BJ (cell line): ENCODE results near the gene CPNE4. TPM values are rescaled to one million over a fixed set of nuclear protein-coding genes. Genes with fewer than 3 reads are reported as not detected.

ENCODE experiments used
- CTCF ChIA-PET: fragments of 350-600 bp; formaldehyde crosslinking; extraction: SDS; loops from one replicate; lab custom pipeline; 2021; ENCODE audit warnings: antibody characterized with exemption, inconsistent platforms; lab: Yijun Ruan, JAX
- POLR2A ChIA-PET: fragments of 300-600 bp; sonication (Branson Sonifier 250); formaldehyde crosslinking; extraction: SDS; loops from one replicate; lab custom pipeline; 2021; ENCODE audit warnings: antibody characterized with exemption; lab: Charles Lee
- DNase-seq: peaks from one replicate; pipeline ENCODE4 v3.0.0-alpha.2; 2011; ENCODE audit warnings: low read depth
- H3K27me3 ChIP-seq: 2 replicates; pipeline ENCODE4 v1.6.0; 2011; ENCODE audit warnings: low read length; ENCODE audit not compliant: control insufficient read depth, insufficient read depth
- H3K36me3 ChIP-seq: 2 replicates; pipeline ENCODE4 v1.5.1; 2011; ENCODE audit warnings: low read length; ENCODE audit not compliant: control insufficient read depth, insufficient read depth
- H3K4me3 ChIP-seq: 2 replicates; pipeline ENCODE4 v1.5.1; 2011; ENCODE audit warnings: low read depth, mild to moderate bottlenecking, control low read depth, low read length
- CTCF ChIP-seq: IDR thresholded peaks from 2 replicates; pipeline ENCODE4 v1.5.1; 2011; ENCODE audit warnings: low read depth, mild to moderate bottlenecking, control low read depth, inconsistent platforms, low read length, moderate library complexity; ENCODE audit not compliant: insufficient read depth
- polyA plus RNA-seq: library from polyadenylated mRNA; depleted of rRNA; stranded (reverse); fragments of >200 nt; gene quantifications from 2 replicates; pipeline ENCODE4 v1.2.3, GENCODE V29; 2011

CPNE4 gene
- polyA plus RNA-seq, 1 experiment = not detected

GRCh38 chr3:132007617-132008016 is 27.2 kb downstream of the CPNE4 start:
- H3K36me3 ChIP-seq = no peaks in the 10 kb centered on the region
- CTCF ChIA-PET = interaction anchor here (0.8 to 2.6 kb wide), 6 partner anchors 9 to 1000 kb away, joined by 3 to 10 read pairs (median 4); partner anchors contain the start of gene CPNE4
- TF ChIP-seq CTCF = no peak
- H3K4me3 ChIP-seq = no peak overlapping the region
- POLR2A ChIA-PET = no interaction called here
- no peak for DNase-seq
- H3K27me3 ChIP-seq = no peaks in the 10 kb centered on the region

DNA sequence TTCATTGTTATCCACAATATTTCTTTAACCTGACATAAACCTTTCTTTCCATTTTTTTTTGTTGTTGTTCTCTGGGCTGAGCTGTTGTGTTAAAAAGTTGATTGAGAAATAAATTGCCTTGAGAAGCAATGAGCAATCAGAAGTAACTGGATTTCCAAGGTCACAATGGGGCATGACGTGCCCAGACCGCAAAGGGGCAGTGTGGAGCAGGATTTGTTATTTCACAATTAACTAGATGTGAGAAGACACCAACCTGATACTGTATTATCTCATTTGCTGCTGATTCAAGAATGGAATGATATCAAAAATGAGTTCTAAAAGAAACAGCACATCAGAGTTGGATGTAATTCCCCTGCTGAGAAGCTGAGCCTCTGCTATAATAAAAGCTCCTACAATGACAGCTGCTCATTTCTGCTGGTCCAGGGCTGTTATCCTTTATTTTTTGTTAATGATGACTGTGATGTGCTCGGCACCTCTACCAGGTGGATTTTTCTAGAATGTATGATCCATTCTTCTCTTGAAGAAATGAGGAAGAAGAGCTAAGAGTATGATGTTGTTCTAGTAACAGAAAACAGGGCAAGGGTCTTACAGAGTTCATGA is 28.1 kb downstream of the CPNE4 start:
- Histone ChIP-seq H3K4me3 (no peak overlapping the region), H3K27me3 (no peaks in the 10 kb centered on the region), H3K36me3 (no peaks in the 10 kb centered on the region)
- DNase-seq = no peak
- peak; percentile 57 for TF ChIP-seq CTCF
- ChIA-PET POLR2A (no interaction called here), CTCF (interaction anchor here (0.9 to 1.6 kb wide), 4 partner anchors 8 to 466 kb away, joined by 3 to 4 read pairs (median 3); no protein-coding TSS in a partner anchor)

DNA sequence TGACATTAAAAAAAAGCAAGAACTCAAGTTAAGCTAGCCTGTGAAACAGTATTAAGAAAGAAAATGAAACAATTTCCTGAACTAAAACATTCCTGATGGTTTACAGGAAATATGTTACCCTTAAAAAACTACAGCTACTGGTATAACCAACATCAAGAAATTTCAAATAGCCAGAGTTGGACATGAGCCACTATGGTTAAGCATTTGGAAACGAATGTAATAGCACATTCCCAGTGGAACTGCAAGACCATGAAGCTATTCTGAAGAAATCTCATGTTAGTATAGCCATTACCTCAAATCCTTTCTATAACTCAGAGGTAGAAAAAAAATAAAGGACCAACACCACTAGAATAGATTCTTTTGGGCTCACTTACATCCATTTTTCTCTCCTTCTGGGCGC is 30.2 kb downstream of the CPNE4 start:
- CTCF ChIA-PET = interaction anchor here (1.9 kb wide), 1 partner anchor 209 kb away, joined by 8 read pairs; no protein-coding TSS in a partner anchor
- POLR2A ChIA-PET = no interaction called here
- no peak for DNase-seq
- Histone ChIP-seq H3K36me3 (no peaks in the 10 kb centered on the region), H3K27me3 (no peaks in the 10 kb centered on the region), H3K4me3 (no peak overlapping the region)
- no peak for TF ChIP-seq CTCF

DNA sequence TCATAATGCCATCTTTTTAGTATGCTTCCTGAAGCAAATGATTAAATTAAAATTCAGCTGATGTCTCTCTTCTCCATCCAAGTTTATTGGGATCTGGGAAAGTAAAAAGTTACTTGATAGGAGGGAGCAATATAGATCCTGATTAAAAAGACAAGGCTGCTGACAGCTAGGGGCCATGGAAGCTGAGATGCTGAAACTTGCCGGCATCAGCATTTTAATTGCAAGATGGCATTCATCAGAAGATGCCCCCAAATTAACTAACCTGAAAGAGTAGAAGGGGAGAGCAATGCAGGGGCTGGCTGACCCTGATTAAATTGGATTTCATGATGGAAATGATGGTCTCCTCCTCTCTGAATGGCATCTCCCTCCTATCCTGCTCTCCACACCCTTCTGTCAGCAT is 31.1 kb downstream of the CPNE4 start:
- H3K4me3 ChIP-seq = no peak overlapping the region
- no peak for TF ChIP-seq CTCF
- CTCF ChIA-PET = interaction anchor here (1.1 to 1.9 kb wide), 2 partner anchors 105 to 208 kb away, joined by 3 to 8 read pairs; no protein-coding TSS in a partner anchor
- POLR2A ChIA-PET = no interaction called here
- no peak for DNase-seq
- H3K36me3 ChIP-seq = no peaks in the 10 kb centered on the region
- no peaks in the 10 kb centered on the region for H3K27me3 ChIP-seq

- ChIA-PET POLR2A (no interaction called here), CTCF (no interaction called here)
Observed at GRCh38 chr3:132001999-132002398, 32.8 kb downstream of the CPNE4 start.

More at GRCh38 chr3:132001999-132002398, 32.8 kb downstream of the CPNE4 start:
- no peaks in the 10 kb centered on the region for H3K27me3 ChIP-seq
- H3K4me3 ChIP-seq = no peak overlapping the region
- no peaks in the 10 kb centered on the region for H3K36me3 ChIP-seq
- no peak for TF ChIP-seq CTCF
- DNase-seq = no peak
